Measurements from ENCODE around the gene ZNRF2.

ZNRF2 gene

DNA sequence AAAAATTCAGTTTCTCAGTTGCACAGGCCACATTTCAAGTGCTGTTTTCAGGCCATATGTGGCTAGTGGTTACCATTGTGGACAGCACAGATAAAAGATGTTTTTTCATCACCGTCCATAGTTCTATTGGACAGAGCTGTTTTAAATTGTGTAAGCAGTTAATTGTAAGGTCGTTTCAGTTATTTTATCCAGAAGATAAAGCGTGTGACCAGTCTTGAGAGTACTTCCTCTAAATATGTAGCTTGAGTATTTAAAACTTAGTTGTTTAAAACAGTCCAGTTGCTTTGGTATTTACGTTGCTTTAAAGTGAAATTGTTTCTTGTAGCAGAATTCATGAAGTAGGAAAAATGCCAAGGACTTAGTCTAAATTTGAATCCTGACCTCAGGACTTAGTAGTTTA is 66.9 kb downstream of the ZNRF2 start:
- no peak overlapping the region for H3K4me3 ChIP-seq (ENCODE audit: low read length)

DNA sequence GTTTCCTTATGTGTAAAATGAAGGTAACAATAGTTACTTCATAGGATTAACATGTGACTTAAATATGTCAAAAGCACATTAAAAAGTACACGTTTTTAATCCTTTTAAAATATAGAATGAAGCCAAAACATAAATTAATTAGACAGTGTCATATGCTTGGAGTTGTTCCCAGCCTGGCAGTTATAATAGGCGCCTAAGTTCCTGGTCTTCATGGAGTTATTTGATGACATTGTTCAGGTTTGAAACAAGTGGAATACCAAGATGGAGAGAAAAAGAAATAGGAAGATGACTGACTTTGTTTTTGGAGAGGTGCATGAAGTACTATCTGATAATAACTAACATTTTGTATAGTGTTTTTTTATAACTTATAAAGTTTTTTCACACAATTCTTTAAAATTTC is 67.3 kb downstream of the ZNRF2 start:
- Histone ChIP-seq H3K4me3 (ENCODE audit: low read length) (no peak overlapping the region), H3K27me3 (ENCODE audit: control insufficient read depth, insufficient read depth, low read length) (no peaks in the 10 kb centered on the region), H3K4me2 (ENCODE audit: low read length) (no peak overlapping the region), H3K9me3 (replicated peaks; ENCODE audit: low read length) (no peaks in the 10 kb centered on the region), H3K36me3 (ENCODE audit: insufficient read depth, low read length) (no peaks in the 10 kb centered on the region), H3K9ac (ENCODE audit: low read depth, low read length) (no peak overlapping the region), H3K4me1 (ENCODE audit: control insufficient read depth, insufficient read depth, low read length) (peaks cover 23% of the 10 kb centered on the region)

More for the DNA sequence above, 66.9 kb downstream of the ZNRF2 start:
- no peaks in the 10 kb centered on the region for H3K9me3 ChIP-seq (replicated peaks; ENCODE audit: low read length)
- H3K36me3 ChIP-seq (ENCODE audit: insufficient read depth, low read length): no peaks in the 10 kb centered on the region
- no peak overlapping the region for H3K4me2 ChIP-seq (ENCODE audit: low read length)
- H3K27me3 ChIP-seq (ENCODE audit: control insufficient read depth, insufficient read depth, low read length): no peaks in the 10 kb centered on the region
- peaks cover 23% of the 10 kb centered on the region for H3K4me1 ChIP-seq (ENCODE audit: control insufficient read depth, insufficient read depth, low read length)
- no peak overlapping the region for H3K9ac ChIP-seq (ENCODE audit: low read depth, low read length)

DNA sequence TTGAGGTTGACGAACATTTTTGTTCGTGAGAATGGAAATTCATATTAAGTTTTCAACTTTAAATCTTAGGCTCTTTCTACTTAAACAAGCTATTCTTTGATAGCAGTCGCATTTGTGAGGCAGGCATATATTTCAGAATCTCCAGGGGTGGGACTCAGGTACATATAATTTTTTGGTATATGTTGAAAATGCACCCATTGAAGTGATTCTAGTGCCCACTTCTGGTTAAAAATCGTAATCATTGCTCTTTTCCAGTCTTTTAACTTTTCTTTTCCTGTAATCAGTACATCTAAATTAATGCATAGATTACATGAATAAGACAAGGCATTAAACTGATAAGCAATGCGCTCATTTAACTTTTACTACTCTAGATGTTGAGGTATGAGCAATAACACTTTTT is 67.8 kb downstream of the ZNRF2 start:
- H3K36me3 ChIP-seq (ENCODE audit: insufficient read depth, low read length): no peaks in the 10 kb centered on the region
- H3K4me2 ChIP-seq (ENCODE audit: low read length): no peak overlapping the region
- peaks cover 20% of the 10 kb centered on the region for H3K4me1 ChIP-seq (ENCODE audit: control insufficient read depth, insufficient read depth, low read length)
- H3K4me3 ChIP-seq (ENCODE audit: low read length): no peak overlapping the region
- no peak overlapping the region for H3K9ac ChIP-seq (ENCODE audit: low read depth, low read length)
- H3K9me3 ChIP-seq (replicated peaks; ENCODE audit: low read length): no peaks in the 10 kb centered on the region
- no peaks in the 10 kb centered on the region for H3K27me3 ChIP-seq (ENCODE audit: control insufficient read depth, insufficient read depth, low read length)

DNA sequence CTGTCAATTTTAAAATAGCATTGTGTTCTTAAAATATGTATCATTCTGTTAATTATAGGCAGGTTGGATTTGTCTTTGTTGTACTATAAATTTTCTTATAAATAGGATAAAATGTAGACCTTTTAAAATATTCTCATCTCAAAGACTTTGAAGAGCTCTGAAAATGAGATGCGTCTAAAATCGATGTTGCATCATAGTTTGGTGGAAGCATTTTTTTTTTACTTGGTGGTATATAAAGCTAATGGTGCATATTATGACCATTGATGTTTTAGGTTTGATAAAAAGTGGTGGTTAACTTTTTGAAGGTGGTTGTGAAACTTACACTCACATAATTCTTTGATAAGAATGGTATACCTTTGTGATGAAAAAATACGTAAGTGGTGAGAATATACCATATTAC is 69.1 kb downstream of the ZNRF2 start:
- Histone ChIP-seq H3K4me2 (ENCODE audit: low read length) (no peak overlapping the region), H3K36me3 (ENCODE audit: insufficient read depth, low read length) (no peaks in the 10 kb centered on the region), H3K9ac (ENCODE audit: low read depth, low read length) (no peak overlapping the region), H3K4me3 (ENCODE audit: low read length) (no peak overlapping the region), H3K9me3 (replicated peaks; ENCODE audit: low read length) (no peaks in the 10 kb centered on the region), H3K27me3 (ENCODE audit: control insufficient read depth, insufficient read depth, low read length) (no peaks in the 10 kb centered on the region), H3K4me1 (ENCODE audit: control insufficient read depth, insufficient read depth, low read length) (peaks cover 8% of the 10 kb centered on the region)

DNA sequence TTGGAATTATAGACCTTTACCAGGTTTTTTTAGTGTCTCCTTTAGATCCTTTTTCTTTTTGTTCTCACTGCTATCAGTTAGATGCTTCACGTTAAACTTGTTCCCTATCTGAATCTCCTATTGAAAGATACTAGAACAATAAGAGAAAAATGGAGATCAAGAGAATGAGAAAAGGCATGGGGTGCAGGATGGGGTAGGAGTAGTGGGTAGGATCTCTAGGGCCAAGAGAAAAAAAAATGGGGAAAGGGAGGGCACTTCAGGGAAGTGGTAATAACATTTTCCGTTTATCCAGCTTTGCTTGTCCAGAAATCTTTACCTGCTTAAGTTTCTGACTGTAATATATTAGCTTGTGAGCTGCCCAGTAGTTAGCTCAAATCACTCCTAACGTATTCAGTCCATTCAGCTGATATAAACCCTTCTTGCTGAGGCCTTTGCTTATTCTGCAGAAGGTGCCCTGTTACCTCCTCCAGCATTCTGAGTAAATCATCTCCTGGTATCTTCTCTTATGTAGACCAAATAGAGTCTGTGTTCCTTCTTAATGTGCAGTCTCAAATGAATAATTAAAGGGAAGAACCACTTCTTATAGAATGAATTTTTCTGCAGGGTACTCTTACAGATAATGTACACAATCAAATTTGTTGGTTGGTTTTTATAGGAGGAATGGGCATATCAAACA is 69.7 kb downstream of the ZNRF2 start:
- peaks cover 2% of the 10 kb centered on the region for H3K4me1 ChIP-seq (ENCODE audit: control insufficient read depth, insufficient read depth, low read length)
- no peaks in the 10 kb centered on the region for H3K36me3 ChIP-seq (ENCODE audit: insufficient read depth, low read length)

DNA sequence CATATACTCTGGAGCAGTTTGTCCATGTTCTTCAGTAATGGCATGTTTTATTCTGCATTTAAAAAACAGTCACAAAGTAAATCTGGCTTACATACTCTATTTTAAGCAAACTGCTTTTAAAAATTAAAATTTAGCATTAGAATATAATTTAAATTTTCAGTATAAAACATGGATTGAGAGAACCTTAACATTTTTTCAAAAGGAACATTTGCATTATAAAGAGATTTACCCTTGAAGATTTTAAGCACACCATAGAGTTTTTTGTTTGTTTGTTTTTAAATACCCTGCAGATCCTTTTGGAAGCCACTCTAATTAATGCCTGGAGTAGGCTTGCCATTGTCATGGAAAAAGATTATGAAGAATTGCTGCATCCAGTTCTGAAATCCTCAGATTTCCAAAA is 70.4 kb downstream of the ZNRF2 start:
- Histone ChIP-seq H3K36me3 (ENCODE audit: insufficient read depth, low read length) (no peaks in the 10 kb centered on the region), H3K4me3 (ENCODE audit: low read length) (no peak overlapping the region), H3K27me3 (ENCODE audit: control insufficient read depth, insufficient read depth, low read length) (no peaks in the 10 kb centered on the region), H3K9me3 (replicated peaks; ENCODE audit: low read length) (no peaks in the 10 kb centered on the region), H3K9ac (ENCODE audit: low read depth, low read length) (no peak overlapping the region), H3K4me2 (ENCODE audit: low read length) (no peak overlapping the region), H3K4me1 (ENCODE audit: control insufficient read depth, insufficient read depth, low read length) (no peaks in the 10 kb centered on the region)

More for the DNA sequence above, 69.7 kb downstream of the ZNRF2 start:
- no peak overlapping the region for H3K4me3 ChIP-seq (ENCODE audit: low read length)
- no peaks in the 10 kb centered on the region for H3K27me3 ChIP-seq (ENCODE audit: control insufficient read depth, insufficient read depth, low read length)
- H3K4me2 ChIP-seq (ENCODE audit: low read length): no peak overlapping the region
- H3K9ac ChIP-seq (ENCODE audit: low read depth, low read length): no peak overlapping the region
- H3K9me3 ChIP-seq (replicated peaks; ENCODE audit: low read length): no peaks in the 10 kb centered on the region

DNA sequence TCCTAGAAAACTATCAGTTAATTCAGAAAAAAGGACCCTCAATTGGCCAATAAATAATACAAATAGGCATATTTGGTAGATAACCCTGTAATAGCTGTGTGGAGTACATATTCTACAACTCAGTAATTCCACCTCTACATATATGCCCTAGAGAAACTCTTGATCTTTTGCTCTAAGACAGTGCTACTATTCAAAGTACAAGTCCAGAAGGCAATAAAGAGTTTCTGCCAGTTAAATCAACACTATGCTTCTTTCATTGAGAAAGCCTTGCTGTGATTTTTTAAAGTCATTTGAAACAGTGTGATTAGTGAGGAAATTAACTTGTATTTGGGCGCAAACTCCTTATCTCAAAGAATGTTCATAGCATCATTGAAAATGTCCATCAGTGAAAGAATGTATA is 75.6 kb downstream of the ZNRF2 start:
- Histone ChIP-seq H3K4me3 (ENCODE audit: low read length) (no peak overlapping the region), H3K9me3 (replicated peaks; ENCODE audit: low read length) (no peaks in the 10 kb centered on the region), H3K27me3 (ENCODE audit: control insufficient read depth, insufficient read depth, low read length) (no peaks in the 10 kb centered on the region), H3K4me2 (ENCODE audit: low read length) (no peak overlapping the region), H3K9ac (ENCODE audit: low read depth, low read length) (no peak overlapping the region), H3K36me3 (ENCODE audit: insufficient read depth, low read length) (no peaks in the 10 kb centered on the region), H3K4me1 (ENCODE audit: control insufficient read depth, insufficient read depth, low read length) (no peaks in the 10 kb centered on the region)

DNA sequence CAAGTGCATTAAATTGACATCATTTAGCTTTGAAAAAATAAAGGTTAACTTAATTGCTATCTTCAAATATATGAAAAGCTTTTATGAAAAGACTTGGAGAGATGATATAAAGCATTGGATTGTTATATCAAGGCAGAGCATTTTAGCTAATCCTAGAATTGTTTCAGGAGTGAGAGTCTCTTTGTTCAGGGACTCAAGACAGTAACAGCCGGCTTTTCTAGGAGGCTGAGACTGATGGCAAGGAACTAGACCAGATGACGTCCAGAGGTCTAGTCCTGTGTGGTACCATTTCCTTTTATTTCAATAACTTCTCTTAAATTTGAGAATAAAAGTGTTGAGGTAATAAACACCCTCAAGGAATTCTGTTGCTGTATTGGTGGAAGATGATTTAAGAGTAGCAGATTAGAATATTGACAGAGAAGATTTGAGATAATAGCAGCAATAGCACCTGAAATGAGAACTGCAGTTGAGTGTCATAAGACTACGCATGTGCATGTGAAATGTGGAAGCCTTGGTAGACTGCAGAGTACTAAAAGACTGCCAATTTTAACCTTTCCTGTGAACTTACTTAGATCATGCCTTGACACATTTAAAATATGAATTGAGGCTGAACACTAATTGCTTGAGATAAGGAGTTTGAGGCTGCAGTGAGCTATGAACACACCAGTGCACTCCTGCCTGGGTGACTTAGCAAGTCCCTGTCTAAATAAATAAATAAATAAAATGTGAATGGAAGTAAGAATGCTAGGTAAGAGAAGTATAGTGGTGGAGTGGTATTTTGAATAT is 79.6 kb downstream of the ZNRF2 start:
- H3K4me2 ChIP-seq (ENCODE audit: low read length): no peak overlapping the region
- H3K9me3 ChIP-seq (replicated peaks; ENCODE audit: low read length): no peaks in the 10 kb centered on the region
- H3K9ac ChIP-seq (ENCODE audit: low read depth, low read length): no peak overlapping the region

DNA sequence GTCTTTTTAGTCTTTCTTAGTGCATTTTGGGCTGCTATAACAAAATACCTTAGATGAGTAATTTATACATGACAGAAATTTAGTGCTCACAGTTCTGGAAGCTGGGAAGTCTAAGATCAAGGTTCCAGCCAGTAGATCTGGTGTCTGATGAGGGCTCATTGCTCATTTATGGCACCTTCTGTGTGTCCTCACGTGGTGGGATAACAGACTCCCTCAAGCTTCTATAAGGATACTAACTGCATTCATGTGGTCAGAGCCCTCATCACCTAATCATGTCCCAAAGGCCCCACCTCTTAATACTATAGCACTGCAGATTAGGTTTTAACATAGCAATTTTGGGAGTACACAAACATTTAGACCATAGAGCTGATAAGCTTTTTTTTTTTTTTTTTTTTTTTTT is 80.4 kb downstream of the ZNRF2 start:
- no peaks in the 10 kb centered on the region for H3K9me3 ChIP-seq (replicated peaks; ENCODE audit: low read length)
- no peaks in the 10 kb centered on the region for H3K36me3 ChIP-seq (ENCODE audit: insufficient read depth, low read length)
- H3K27me3 ChIP-seq (ENCODE audit: control insufficient read depth, insufficient read depth, low read length): no peaks in the 10 kb centered on the region
- peaks cover 46% of the 10 kb centered on the region for H3K4me1 ChIP-seq (ENCODE audit: control insufficient read depth, insufficient read depth, low read length)
- H3K4me2 ChIP-seq (ENCODE audit: low read length): no peak overlapping the region
- H3K4me3 ChIP-seq (ENCODE audit: low read length): no peak overlapping the region
- H3K9ac ChIP-seq (ENCODE audit: low read depth, low read length): no peak overlapping the region

More for the DNA sequence above, 79.6 kb downstream of the ZNRF2 start:
- Histone ChIP-seq H3K36me3 (ENCODE audit: insufficient read depth, low read length) (no peaks in the 10 kb centered on the region), H3K27me3 (ENCODE audit: control insufficient read depth, insufficient read depth, low read length) (no peaks in the 10 kb centered on the region), H3K4me1 (ENCODE audit: control insufficient read depth, insufficient read depth, low read length) (peaks cover 38% of the 10 kb centered on the region), H3K4me3 (ENCODE audit: low read length) (no peak overlapping the region)

DNA sequence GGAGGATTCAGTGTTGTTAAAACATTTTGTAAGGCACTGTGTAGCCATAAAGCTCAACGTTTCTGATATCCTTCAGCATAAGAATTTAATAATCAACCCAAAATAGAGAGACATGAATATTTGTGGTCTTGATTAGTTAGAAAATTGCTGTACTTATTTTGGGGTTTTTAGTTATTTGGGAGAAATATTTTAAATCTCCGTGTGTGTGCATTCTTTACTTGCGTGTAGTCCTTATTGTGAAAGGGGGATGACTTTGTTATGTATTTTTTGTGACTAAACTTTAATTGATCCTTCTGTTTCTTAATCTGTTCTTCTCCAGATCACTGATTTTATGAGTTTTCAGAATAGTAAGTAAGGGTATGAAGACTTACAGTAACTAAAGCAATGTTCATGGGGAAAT is 81.2 kb downstream of the ZNRF2 start:
- peak overlapping the region; percentile 36 for H3K4me2 ChIP-seq (ENCODE audit: low read length)
- H3K4me1 ChIP-seq (ENCODE audit: control insufficient read depth, insufficient read depth, low read length): peaks cover 52% of the 10 kb centered on the region
- no peak overlapping the region for H3K9ac ChIP-seq (ENCODE audit: low read depth, low read length)
- no peaks in the 10 kb centered on the region for H3K27me3 ChIP-seq (ENCODE audit: control insufficient read depth, insufficient read depth, low read length)
- no peaks in the 10 kb centered on the region for H3K36me3 ChIP-seq (ENCODE audit: insufficient read depth, low read length)
- no peaks in the 10 kb centered on the region for H3K9me3 ChIP-seq (replicated peaks; ENCODE audit: low read length)
- H3K4me3 ChIP-seq (ENCODE audit: low read length): no peak overlapping the region

DNA sequence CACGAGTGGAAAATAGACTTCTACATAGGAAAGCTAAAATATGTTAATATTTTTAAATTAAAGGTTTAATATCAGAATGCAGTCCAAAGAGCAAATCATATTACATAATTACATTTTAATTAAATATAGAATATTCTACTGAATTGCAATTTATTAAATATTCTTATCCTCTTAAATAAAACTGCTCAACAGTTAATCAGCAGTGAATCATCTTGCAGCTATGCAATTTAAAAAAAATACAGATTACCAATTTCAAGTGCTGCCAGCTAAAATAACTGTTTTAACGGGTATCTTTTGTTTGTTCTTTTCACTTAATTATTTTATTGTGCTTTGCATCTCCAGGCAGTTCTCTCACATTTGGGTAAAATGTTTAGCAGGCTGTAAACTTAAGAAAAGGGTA is 82.2 kb downstream of the ZNRF2 start:
- no peak overlapping the region for H3K4me3 ChIP-seq (ENCODE audit: low read length)
- H3K4me2 ChIP-seq (ENCODE audit: low read length): peak overlapping the region; percentile 61
- peak overlapping the region; percentile 29 for H3K9ac ChIP-seq (ENCODE audit: low read depth, low read length)

DNA sequence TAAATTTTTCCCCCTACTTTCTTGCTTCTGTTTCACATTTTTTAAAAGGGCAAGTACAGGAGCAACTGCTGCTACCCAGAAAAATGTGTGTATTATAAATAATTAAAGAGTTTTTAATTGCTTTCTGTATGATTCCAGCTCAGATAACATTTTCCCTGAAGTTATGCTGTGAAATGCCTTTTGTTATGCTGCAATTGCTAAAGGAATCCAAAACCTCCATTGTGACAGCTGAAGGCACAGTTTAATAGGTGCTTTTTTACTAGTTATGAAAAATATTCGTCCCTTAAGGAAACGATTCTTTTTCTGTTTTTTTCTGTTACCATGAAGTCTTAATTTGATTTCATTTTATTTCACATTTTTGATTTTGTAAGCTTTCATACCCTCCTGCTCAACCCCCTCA is 83.2 kb downstream of the ZNRF2 start:
- Histone ChIP-seq H3K27me3 (ENCODE audit: control insufficient read depth, insufficient read depth, low read length) (no peaks in the 10 kb centered on the region), H3K9ac (ENCODE audit: low read depth, low read length) (no peak overlapping the region), H3K4me2 (ENCODE audit: low read length) (peak overlapping the region; percentile 61), H3K36me3 (ENCODE audit: insufficient read depth, low read length) (no peaks in the 10 kb centered on the region), H3K9me3 (replicated peaks; ENCODE audit: low read length) (no peaks in the 10 kb centered on the region), H3K4me3 (ENCODE audit: low read length) (no peak overlapping the region), H3K4me1 (ENCODE audit: control insufficient read depth, insufficient read depth, low read length) (peaks cover 53% of the 10 kb centered on the region)

More for the DNA sequence above, 82.2 kb downstream of the ZNRF2 start:
- Histone ChIP-seq H3K27me3 (ENCODE audit: control insufficient read depth, insufficient read depth, low read length) (no peaks in the 10 kb centered on the region), H3K36me3 (ENCODE audit: insufficient read depth, low read length) (no peaks in the 10 kb centered on the region), H3K9me3 (replicated peaks; ENCODE audit: low read length) (no peaks in the 10 kb centered on the region), H3K4me1 (ENCODE audit: control insufficient read depth, insufficient read depth, low read length) (peaks cover 53% of the 10 kb centered on the region)
